C4-2B (cell line): Measurements from ENCODE around the gene ARHGAP42.

Experiments used
- H3K27ac ChIP-seq: fragments of 450-650 bp; 2 replicates; pipeline ENCODE4 v1.5.1; 2017
- ZFX ChIP-seq: fragments of 450-650 bp; IDR thresholded peaks from 2 replicates; pipeline ENCODE4 v1.6.1; 2017
- TF ChIP-seq, protein P1 (sequence below): fragments of 450-650 bp; conservative IDR thresholded peaks from 2 replicates; pipeline ENCODE4 v1.5.1; 2017; ENCODE audit warnings: mild to moderate bottlenecking

ARHGAP42 gene

DNA sequence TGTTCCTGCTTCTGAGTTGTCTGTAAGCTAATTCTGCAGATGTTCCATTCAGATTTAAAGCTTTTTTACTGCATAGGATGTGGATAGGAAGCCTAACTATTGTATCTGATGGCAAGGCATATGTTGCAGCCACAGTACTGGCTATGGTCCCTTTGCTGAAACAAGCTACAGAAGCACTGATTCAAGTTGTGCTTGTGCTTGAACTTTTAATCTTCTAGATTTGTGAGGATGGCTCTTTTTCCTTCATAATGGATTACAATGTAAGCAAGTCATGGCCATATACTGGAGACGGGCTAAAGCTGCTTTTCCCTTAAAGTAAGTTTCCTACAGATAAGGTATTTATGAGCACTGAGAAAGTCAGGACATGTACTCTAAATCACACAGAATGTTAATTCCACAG is 303.8 kb downstream of the ARHGAP42 start:
- no peak for TF ChIP-seq ZFX
- TF ChIP-seq, protein P1, sequence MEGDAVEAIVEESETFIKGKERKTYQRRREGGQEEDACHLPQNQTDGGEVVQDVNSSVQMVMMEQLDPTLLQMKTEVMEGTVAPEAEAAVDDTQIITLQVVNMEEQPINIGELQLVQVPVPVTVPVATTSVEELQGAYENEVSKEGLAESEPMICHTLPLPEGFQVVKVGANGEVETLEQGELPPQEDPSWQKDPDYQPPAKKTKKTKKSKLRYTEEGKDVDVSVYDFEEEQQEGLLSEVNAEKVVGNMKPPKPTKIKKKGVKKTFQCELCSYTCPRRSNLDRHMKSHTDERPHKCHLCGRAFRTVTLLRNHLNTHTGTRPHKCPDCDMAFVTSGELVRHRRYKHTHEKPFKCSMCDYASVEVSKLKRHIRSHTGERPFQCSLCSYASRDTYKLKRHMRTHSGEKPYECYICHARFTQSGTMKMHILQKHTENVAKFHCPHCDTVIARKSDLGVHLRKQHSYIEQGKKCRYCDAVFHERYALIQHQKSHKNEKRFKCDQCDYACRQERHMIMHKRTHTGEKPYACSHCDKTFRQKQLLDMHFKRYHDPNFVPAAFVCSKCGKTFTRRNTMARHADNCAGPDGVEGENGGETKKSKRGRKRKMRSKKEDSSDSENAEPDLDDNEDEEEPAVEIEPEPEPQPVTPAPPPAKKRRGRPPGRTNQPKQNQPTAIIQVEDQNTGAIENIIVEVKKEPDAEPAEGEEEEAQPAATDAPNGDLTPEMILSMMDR: no peak
- no peak overlapping the region for H3K27ac ChIP-seq

DNA sequence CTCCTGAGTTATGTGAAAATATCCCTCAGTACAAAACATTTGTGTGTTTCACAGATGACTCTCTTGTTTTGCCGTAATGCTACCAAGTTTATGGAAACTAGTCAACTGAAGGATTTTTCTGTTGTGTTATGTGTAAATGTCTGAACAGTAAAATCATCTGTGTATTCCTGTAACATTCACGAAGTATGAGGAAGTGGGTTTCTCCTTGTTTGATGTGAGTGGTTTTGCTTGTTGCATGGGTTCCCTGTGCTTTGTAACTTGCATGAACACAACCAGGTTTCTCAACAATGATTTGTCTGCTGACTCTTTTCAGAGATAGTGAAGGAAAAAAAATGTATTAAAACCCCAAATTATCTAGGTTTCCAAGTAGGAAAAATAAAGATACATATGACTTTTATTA is 304.5 kb downstream of the ARHGAP42 start:
- H3K27ac ChIP-seq: no peak overlapping the region
- TF ChIP-seq, protein P1: no peak
- TF ChIP-seq ZFX: no peak

DNA sequence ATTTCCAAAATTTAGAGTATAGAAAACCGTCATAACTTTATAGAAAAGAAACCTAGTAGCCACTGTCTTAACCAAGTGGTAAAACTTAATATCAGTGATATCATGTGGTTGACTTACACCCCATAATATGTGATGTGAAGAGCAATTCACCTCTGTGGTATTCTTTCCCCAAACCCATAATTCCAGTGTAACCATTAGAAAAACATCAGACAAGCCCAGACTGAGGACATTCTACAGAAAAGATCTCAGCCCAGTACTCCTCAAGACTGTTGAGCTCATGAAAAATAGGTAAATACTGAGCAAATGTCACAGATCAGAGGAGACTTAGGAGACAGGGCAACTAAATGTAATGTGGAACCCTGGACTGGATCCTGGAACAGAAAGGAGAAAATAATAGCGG is 307.9 kb downstream of the ARHGAP42 start:
- TF ChIP-seq ZFX: no peak
- TF ChIP-seq, protein P1: no peak

DNA sequence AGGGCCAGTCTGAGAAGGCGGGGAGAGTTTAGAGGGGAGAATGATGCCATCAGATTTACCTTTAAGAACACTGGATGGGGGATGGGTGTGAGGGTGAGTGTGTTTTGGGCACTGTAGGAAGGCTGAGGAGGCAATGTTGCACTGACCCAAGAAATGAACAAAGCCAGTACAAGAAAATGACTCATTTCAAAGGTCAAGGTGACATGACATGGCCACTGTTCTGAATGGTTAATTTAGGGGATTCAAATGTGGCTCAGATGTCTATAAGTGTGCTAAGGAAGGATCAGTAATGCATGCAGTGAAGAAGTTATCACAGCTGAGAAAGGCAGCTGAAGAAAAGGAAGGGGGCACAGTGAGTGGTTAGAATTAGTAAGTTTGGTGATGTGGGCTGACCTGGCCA is 312.7 kb downstream of the ARHGAP42 start:
- no peak overlapping the region for H3K27ac ChIP-seq
- TF ChIP-seq ZFX: no peak
- TF ChIP-seq, protein P1: no peak

More for the DNA sequence above, 307.9 kb downstream of the ARHGAP42 start:
- H3K27ac ChIP-seq: no peak overlapping the region

DNA sequence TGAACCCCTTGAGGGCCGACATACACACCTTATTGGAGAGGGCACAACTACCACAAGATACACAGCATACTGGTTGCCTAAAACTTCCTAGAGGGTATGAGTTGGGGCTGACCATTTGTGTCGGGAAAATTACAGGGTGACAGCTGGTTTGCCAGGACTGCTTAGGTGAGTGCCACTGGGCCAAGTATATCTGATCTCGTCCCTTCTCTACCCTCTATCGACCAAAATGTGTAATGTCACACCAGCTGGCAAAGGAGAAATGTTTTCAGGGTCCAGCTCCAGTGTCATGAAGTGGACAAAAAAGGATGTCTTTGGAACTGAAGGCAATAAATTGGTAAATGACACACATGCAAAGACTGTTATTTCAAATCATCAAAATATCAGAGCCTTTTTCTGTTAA is 316.4 kb downstream of the ARHGAP42 start:
- no peak overlapping the region for H3K27ac ChIP-seq
- TF ChIP-seq, protein P1: peak; percentile 56
- no peak for TF ChIP-seq ZFX

DNA sequence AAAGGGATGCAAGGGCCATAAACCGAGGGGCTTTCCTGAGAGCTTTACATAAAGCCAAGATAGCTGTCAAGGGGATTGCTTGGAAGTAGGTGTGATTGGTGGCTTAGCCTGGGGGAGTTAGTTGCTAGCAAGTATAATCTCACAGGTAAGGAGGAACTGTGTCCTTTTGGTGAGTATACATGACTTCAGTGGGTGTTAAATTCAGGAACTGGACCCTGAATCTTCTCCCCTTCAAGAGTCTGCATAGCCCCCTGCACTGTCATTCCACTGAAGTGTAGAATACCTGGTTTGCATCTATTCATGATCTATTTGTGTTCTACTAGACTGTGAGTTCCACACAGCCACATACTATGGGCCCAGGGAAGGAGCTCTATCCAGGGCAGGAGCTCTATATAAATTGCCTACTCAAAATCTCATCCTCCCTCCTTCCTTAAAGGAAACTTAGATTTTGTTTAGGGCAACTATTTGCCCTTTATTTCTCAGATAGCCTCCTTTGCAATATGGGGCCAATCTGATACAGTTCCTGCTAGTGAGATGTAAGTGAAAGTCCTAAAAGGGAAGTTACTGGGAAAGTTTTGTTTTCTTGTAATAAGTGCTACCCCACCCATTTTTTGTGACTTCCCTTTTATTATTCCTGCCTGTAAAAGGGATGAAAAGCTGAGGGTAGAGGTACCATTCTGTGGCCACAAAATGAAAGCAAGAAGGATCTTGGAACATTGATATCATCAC is 322.0 kb downstream of the ARHGAP42 start:
- H3K27ac ChIP-seq: no peak overlapping the region
- TF ChIP-seq ZFX: no peak
- TF ChIP-seq, protein P1: no peak

DNA sequence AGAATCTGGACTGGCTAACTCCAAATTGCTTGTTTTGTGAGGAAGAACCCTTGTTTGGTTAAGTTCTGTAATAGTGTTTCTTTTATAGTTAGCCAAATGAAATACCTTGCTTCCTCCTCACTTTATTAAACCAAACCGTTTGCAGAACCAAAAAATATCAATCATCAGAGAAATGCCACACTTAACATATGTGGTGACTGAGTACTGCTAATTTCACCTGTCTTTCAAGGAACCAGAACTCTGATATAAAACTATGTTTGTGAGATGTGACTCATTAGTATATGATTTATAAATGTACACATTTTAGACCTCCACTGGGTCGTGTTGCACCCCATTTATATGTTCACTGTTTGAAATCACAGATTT is 322.6 kb downstream of the ARHGAP42 start:
- no peak for TF ChIP-seq ZFX
- TF ChIP-seq, protein P1: no peak
- H3K27ac ChIP-seq: no peak overlapping the region
